IMR-90 (cell line): ENCODE results near the gene HOXD8. TPM values are rescaled to one million over a fixed set of nuclear protein-coding genes. Genes with fewer than 3 reads are reported as not detected.

ENCODE experiments used
- ATAC-seq: fragments of 200-7000 bp; cut with Tn5 transposase; 2 replicates; pipeline ENCODE4 v1.9.1; 2020; ENCODE audit warnings: low read depth, mild to moderate bottlenecking, moderate library complexity
- BruUV-seq: library from RNA; stranded (reverse); fragments of 400-500 nt; replicated peaks from 2 replicates; lab custom pipeline; 2021; lab: Mats Ljungman, UMichigan
- CTCF ChIA-PET: fragments of 300-600 bp; formaldehyde crosslinking; extraction: SDS; loops from one replicate; lab custom pipeline; 2021; ENCODE audit warnings: antibody characterized with exemption; lab: Yijun Ruan, JAX
- POLR2A ChIA-PET: fragments of 300-600 bp; sonication (Branson Sonifier 250); formaldehyde crosslinking; loops from one replicate; lab custom pipeline; 2022; ENCODE audit warnings: antibody characterized with exemption; ENCODE audit not compliant: unreplicated experiment; lab: Charles Lee
- DNase-seq: peaks from one replicate; pipeline ENCODE4 v3.0.0; 2013
- H2AFZ ChIP-seq: replicated peaks from 2 replicates; pipeline ENCODE3; 2013; ENCODE audit warnings: low read length, mild to moderate bottlenecking; ENCODE audit not compliant: poor library complexity
- H2AK5ac ChIP-seq: 2 replicates; pipeline ENCODE4 v1.6.1; 2013; ENCODE audit warnings: low read depth, low read length, inconsistent platforms
- H2AK9ac ChIP-seq: replicated peaks from 2 replicates; pipeline ENCODE3; 2013; ENCODE audit warnings: mild to moderate bottlenecking, low read depth, low read length, moderate library complexity; ENCODE audit not compliant: poor library complexity
- H2BK120ac ChIP-seq: 2 replicates; pipeline ENCODE4 v1.6.1; 2013; ENCODE audit warnings: low read depth, low read length, inconsistent platforms
- H2BK15ac ChIP-seq: 3 replicates; pipeline ENCODE4 v1.6.1; 2013; ENCODE audit warnings: low read depth, low read length, inconsistent platforms
- H2BK20ac ChIP-seq: 2 replicates; pipeline ENCODE4 v1.6.1; 2013; ENCODE audit warnings: low read depth, mild to moderate bottlenecking, inconsistent platforms, low read length, moderate library complexity
- H2BK5ac ChIP-seq: 2 replicates; pipeline ENCODE4 v1.6.1; 2013; ENCODE audit warnings: mild to moderate bottlenecking, low read depth, low read length, inconsistent platforms; ENCODE audit not compliant: poor library complexity, severe bottlenecking
- H3K14ac ChIP-seq: replicated peaks from 2 replicates; pipeline ENCODE4 v1.6.1; 2013; ENCODE audit warnings: low read depth, low read length, inconsistent platforms
- H3K18ac ChIP-seq: 2 replicates; pipeline ENCODE4 v1.6.1; 2013; ENCODE audit warnings: low read depth, low read length, control low read depth
- H3K23ac ChIP-seq: 2 replicates; pipeline ENCODE4 v1.6.1; 2013; ENCODE audit warnings: low read depth, low read length, inconsistent platforms
- H3K27ac ChIP-seq: 2 replicates; pipeline ENCODE4 v1.5.1; 2013; ENCODE audit warnings: mild to moderate bottlenecking, control low read depth, low read length; ENCODE audit not compliant: insufficient read depth
- H3K27me3 ChIP-seq: 2 replicates; pipeline ENCODE4 v1.6.1; 2013; ENCODE audit warnings: low read length; ENCODE audit not compliant: control insufficient read depth, insufficient read depth
- H3K36me3 ChIP-seq: 2 replicates; pipeline ENCODE4 v1.6.1; 2013; ENCODE audit warnings: low read length, mixed read lengths; ENCODE audit not compliant: control insufficient read depth, insufficient read depth
- H3K4ac ChIP-seq: 2 replicates; pipeline ENCODE4 v1.6.1; 2013; ENCODE audit warnings: low read depth, low read length, inconsistent platforms
- H3K4me1 ChIP-seq: 2 replicates; pipeline ENCODE4 v1.6.1; 2013; ENCODE audit warnings: low read length, mixed read lengths; ENCODE audit not compliant: control insufficient read depth, insufficient read depth
- H3K4me2 ChIP-seq: 2 replicates; pipeline ENCODE4 v1.6.1; 2013; ENCODE audit warnings: low read depth, mild to moderate bottlenecking, control low read depth, low read length, moderate library complexity
- H3K4me3 ChIP-seq: 2 replicates; pipeline ENCODE4 v1.5.1; 2013; ENCODE audit warnings: low read depth, mild to moderate bottlenecking, control low read depth, low read length, moderate library complexity; ENCODE audit not compliant: insufficient read depth
- H3K56ac ChIP-seq: 2 replicates; pipeline ENCODE4 v1.6.1; 2013; ENCODE audit warnings: low read length, inconsistent platforms; ENCODE audit not compliant: insufficient read depth; ENCODE audit errors: extremely low read depth
- H3K79me1 ChIP-seq, 2 experiments: 2 replicates each; pipeline ENCODE4 v1.6.1; 2013; ENCODE audit warnings: low read length in 2 of 2, inconsistent platforms in 1 of 2, low read depth in 1 of 2
- H3K9ac ChIP-seq: 2 replicates; pipeline ENCODE4 v1.6.1; 2013; ENCODE audit warnings: low read depth, low read length, control low read depth
- H3K9me1 ChIP-seq: 2 replicates; pipeline ENCODE4 v1.6.1; 2013; ENCODE audit warnings: low read length, inconsistent platforms; ENCODE audit not compliant: insufficient read depth
- H3K9me3 ChIP-seq: 2 replicates; pipeline ENCODE4 v1.6.1; 2013; ENCODE audit warnings: low read length; ENCODE audit not compliant: control insufficient read depth, insufficient read depth
- H4K20me1 ChIP-seq: 2 replicates; pipeline ENCODE4 v1.6.1; 2013; ENCODE audit warnings: low read length, inconsistent platforms; ENCODE audit not compliant: insufficient read depth
- H4K5ac ChIP-seq: 2 replicates; pipeline ENCODE4 v1.6.1; 2013; ENCODE audit warnings: mild to moderate bottlenecking, low read depth, low read length, control low read depth
- H4K8ac ChIP-seq, 2 experiments: 2 replicates each; pipeline ENCODE4 v1.6.1; 2013; ENCODE audit warnings: low read depth in 2 of 2, low read length in 2 of 2, control low read depth in 1 of 2, inconsistent platforms in 1 of 2
- H4K91ac ChIP-seq: 2 replicates; pipeline ENCODE4 v1.6.1; 2013; ENCODE audit warnings: low read depth, low read length, inconsistent platforms; ENCODE audit not compliant: insufficient read depth
- BHLHE40 ChIP-seq: fragments of 150-350 bp; IDR thresholded peaks from 2 replicates; pipeline ENCODE4 v1.6.1; 2016; ENCODE audit warnings: mild to moderate bottlenecking, low read depth, low read length
- CEBPB ChIP-seq: IDR thresholded peaks from 2 replicates; pipeline ENCODE4 v1.6.1; 2012; ENCODE audit warnings: low read depth, low read length, improper control_type of control experiment
- CHD1 ChIP-seq: IDR thresholded peaks from 2 replicates; pipeline ENCODE4 v1.6.1; 2012; ENCODE audit warnings: low read depth, low read length, improper control_type of control experiment
- ELK1 ChIP-seq: fragments of 150-350 bp; IDR thresholded peaks from 2 replicates; pipeline ENCODE4 v1.6.1; 2016; ENCODE audit warnings: low read depth, mild to moderate bottlenecking, low read length, moderate library complexity, borderline replicate concordance
- FOS ChIP-seq: fragments of 150-350 bp; IDR thresholded peaks from 2 replicates; pipeline ENCODE4 v1.6.1; 2016; ENCODE audit warnings: low read depth, low read length
- MAFK ChIP-seq: IDR thresholded peaks from 2 replicates; pipeline ENCODE4 v1.6.1; 2012; ENCODE audit warnings: low read depth, low read length, improper control_type of control experiment
- MAZ ChIP-seq: IDR thresholded peaks from 2 replicates; pipeline ENCODE4 v1.6.1; 2012; ENCODE audit warnings: low read depth, mild to moderate bottlenecking, low read length, improper control_type of control experiment, moderate library complexity, borderline replicate concordance
- MXI1 ChIP-seq: IDR thresholded peaks from 2 replicates; pipeline ENCODE4 v1.6.1; 2012; ENCODE audit warnings: low read depth, mild to moderate bottlenecking, low read length, moderate library complexity, borderline replicate concordance
- POLR2A ChIP-seq: IDR thresholded peaks from 2 replicates; pipeline ENCODE4 v1.6.1; 2012; ENCODE audit warnings: mild to moderate bottlenecking, low read depth, low read length
- RCOR1 ChIP-seq: IDR thresholded peaks from 2 replicates; pipeline ENCODE4 v1.6.1; 2012; ENCODE audit warnings: mild to moderate bottlenecking, low read length, improper control_type of control experiment; ENCODE audit not compliant: insufficient replicate concordance
- RFX5 ChIP-seq: IDR thresholded peaks from 2 replicates; pipeline ENCODE4 v1.8.0; 2012; ENCODE audit warnings: low read depth, mild to moderate bottlenecking, low read length, moderate library complexity
- SMC3 ChIP-seq: fragments of 150-350 bp; IDR thresholded peaks from 2 replicates; pipeline ENCODE4 v1.6.1; 2016; ENCODE audit warnings: low read depth, mild to moderate bottlenecking, antibody characterized with exemption, low read length, moderate library complexity
- USF2 ChIP-seq: fragments of 150-350 bp; IDR thresholded peaks from 2 replicates; pipeline ENCODE4 v1.6.1; 2017; ENCODE audit warnings: mild to moderate bottlenecking, antibody characterized with exemption, low read length, low read depth
- WGBS, 2 experiments: methylation state at CpG; one replicate each; pipeline versions ENCODE4 v1.1.5 to v1.1.7; 2013; ENCODE audit warnings: missing lambda C conversion rate in 2 of 2; ENCODE audit not compliant: insufficient read length in 1 of 2; ENCODE audit errors: extremely low coverage in 2 of 2; 5-methylcytosine and 5-hydroxymethylcytosine counted together
- dilution Hi-C: fragments of 300-500 bp; cut with HindIII; formaldehyde crosslinking; loops from one replicate; pipeline ENCODE4 v1.14.3; 2018; ENCODE audit warnings: low sequenced_read_pairs; ENCODE audit not compliant: unreplicated experiment
- in situ Hi-C: fragments of 300-500 bp; cut with MboI; formaldehyde crosslinking; loops from 3 replicates; pipeline ENCODE4 v1.14.3; 2019; ENCODE audit warnings: low sequenced_read_pairs, inconsistent platforms, mixed read lengths
- intact Hi-C: fragments of 100-400 bp; cut with micrococcal nuclease; formaldehyde crosslinking; loops from 2 replicates; pipeline ENCODE4 v1.10.0; 2022
- polyA plus RNA-seq, 3 experiments: library from polyadenylated mRNA; depleted of rRNA; stranded (reverse); fragments of >200 nt; gene quantifications; 2 replicates each; pipeline ENCODE4 v1.2.3, GENCODE V29; 2012; ENCODE audit warnings: low replicate concordance in 1 of 3
- total RNA-seq: library from RNA; depleted of rRNA; stranded (reverse); fragments of >200 nt; gene quantifications from 2 replicates; pipeline ENCODE4 v1.2.3, GENCODE V29; 2012
- TF ChIP-seq, protein P1 (sequence below): conservative IDR thresholded peaks from 2 replicates; pipeline ENCODE4 v1.5.1; 2012; ENCODE audit warnings: mild to moderate bottlenecking, low read depth, low read length, improper control_type of control experiment

Gene HOXD8
- total and polyA plus RNA-seq, 2 of the 4 experiments (the other 2 are of a cell fraction): not detected

GRCh38 chr2:176096243-176096985, 33.1 kb upstream of the HOXD8 start:
- H4K20me1 ChIP-seq: no peaks in the 10 kb centered on the region
- H2BK15ac ChIP-seq: no peak overlapping the region
- H3K36me3 ChIP-seq: no peaks in the 10 kb centered on the region
- dilution Hi-C loops (no loop called here), in situ Hi-C loops (loop anchor here (10.0 to 25.0 kb wide), 4 partner anchors 412 to 1359 kb away; no protein-coding TSS in a partner anchor), intact Hi-C loops (loop anchor here (2.0 to 10.0 kb wide), 6 partner anchors 682 to 1392 kb away; no protein-coding TSS in a partner anchor)
- CTCF ChIA-PET: interaction anchor here (0.9 to 3.9 kb wide), 4 partner anchors 406 to 893 kb away, joined by 3 to 13 read pairs (median 4); no protein-coding TSS in a partner anchor
- H2BK5ac ChIP-seq: no peak overlapping the region
- no peak overlapping the region for H3K27ac ChIP-seq
- H3K4me2 ChIP-seq: peak overlapping the region; percentile 85
- H3K27me3 ChIP-seq: peaks cover 92% of the 10 kb centered on the region
- no peak overlapping the region for H2AK5ac ChIP-seq
- no peak for ATAC-seq
- no peak overlapping the region for H2BK120ac ChIP-seq
- POLR2A ChIA-PET: no interaction called here
- no peak for DNase-seq
- no peak overlapping the region for H3K18ac ChIP-seq
- H3K9me3 ChIP-seq: peaks cover 6% of the 10 kb centered on the region
- no peaks in the 10 kb centered on the region for H3K9me1 ChIP-seq
- no peak overlapping the region for H4K8ac ChIP-seq
- H3K4ac ChIP-seq: no peak overlapping the region
- H2AFZ ChIP-seq: peak overlapping the region; percentile 64
- no peak overlapping the region for H3K56ac ChIP-seq
- H2AK9ac ChIP-seq: no peak overlapping the region
- H4K91ac ChIP-seq: no peak overlapping the region
- peak overlapping the region; percentile 35 for H3K4me3 ChIP-seq
- no peaks in the 10 kb centered on the region for H3K79me1 ChIP-seq
- WGBS, 2 experiments: 18% methylated on average over 4 of the region's 16 CpGs; no CpG with 5 or more reads in 1 of the 2 experiments
- no peak overlapping the region for H4K5ac ChIP-seq
- H2BK20ac ChIP-seq: no peak overlapping the region
- H3K4me1 ChIP-seq: peaks cover 3% of the 10 kb centered on the region; the same call in 1 of the 2 replicates
- H3K9ac ChIP-seq: no peak overlapping the region
- no peak overlapping the region; the same call in 1 of the 2 replicates for H3K23ac ChIP-seq
- H3K14ac ChIP-seq: no peak overlapping the region
- BruUV-seq: no TSS peak
- no peak for TF ChIP-seq BHLHE40
- TF ChIP-seq CEBPB: no peak
- TF ChIP-seq RFX5: no peak
- TF ChIP-seq MAZ: no peak
- TF ChIP-seq, protein P1, sequence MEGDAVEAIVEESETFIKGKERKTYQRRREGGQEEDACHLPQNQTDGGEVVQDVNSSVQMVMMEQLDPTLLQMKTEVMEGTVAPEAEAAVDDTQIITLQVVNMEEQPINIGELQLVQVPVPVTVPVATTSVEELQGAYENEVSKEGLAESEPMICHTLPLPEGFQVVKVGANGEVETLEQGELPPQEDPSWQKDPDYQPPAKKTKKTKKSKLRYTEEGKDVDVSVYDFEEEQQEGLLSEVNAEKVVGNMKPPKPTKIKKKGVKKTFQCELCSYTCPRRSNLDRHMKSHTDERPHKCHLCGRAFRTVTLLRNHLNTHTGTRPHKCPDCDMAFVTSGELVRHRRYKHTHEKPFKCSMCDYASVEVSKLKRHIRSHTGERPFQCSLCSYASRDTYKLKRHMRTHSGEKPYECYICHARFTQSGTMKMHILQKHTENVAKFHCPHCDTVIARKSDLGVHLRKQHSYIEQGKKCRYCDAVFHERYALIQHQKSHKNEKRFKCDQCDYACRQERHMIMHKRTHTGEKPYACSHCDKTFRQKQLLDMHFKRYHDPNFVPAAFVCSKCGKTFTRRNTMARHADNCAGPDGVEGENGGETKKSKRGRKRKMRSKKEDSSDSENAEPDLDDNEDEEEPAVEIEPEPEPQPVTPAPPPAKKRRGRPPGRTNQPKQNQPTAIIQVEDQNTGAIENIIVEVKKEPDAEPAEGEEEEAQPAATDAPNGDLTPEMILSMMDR: no peak
- TF ChIP-seq SMC3: no peak
- no peak for TF ChIP-seq RCOR1
- no peak for TF ChIP-seq POLR2A
- no peak for TF ChIP-seq CHD1
- TF ChIP-seq USF2: no peak
- no peak for TF ChIP-seq FOS
- TF ChIP-seq MXI1: no peak
- TF ChIP-seq ELK1: no peak
- TF ChIP-seq MAFK: no peak
